GM12891 (cell line): ENCODE measurements around the gene RGS17.

ENCODE experiments used
- POLR2A ChIP-seq: IDR thresholded peaks from 2 replicates; pipeline ENCODE4 v1.6.1; 2011; ENCODE audit warnings: low read depth, low read length, control low read depth
- POLR2AphosphoS5 ChIP-seq: IDR thresholded peaks from 2 replicates; pipeline ENCODE4 v1.6.1; 2011; ENCODE audit warnings: low read depth, low read length, control low read depth
- TAF1 ChIP-seq: IDR thresholded peaks from 2 replicates; pipeline ENCODE4 v1.6.1; 2011; ENCODE audit warnings: low read depth, low read length, control low read depth

- TF ChIP-seq POLR2AphosphoS5 (no peak), POLR2A (no peak), TAF1 (no peak)
Measured at GRCh38 chr6:153023977-153024708, 106.9 kb downstream of the RGS17 start.
